Esophagus squamous epithelium (tissue), 4 donors: ENCODE results near the gene SEMA3F.

Source experiments
- CTCF ChIP-seq, 6 experiments: fragments of 450-650 bp in 4 of 6; fragments of 200-600 bp in 2 of 6; sonication (generic) in 2 of 6; IDR thresholded peaks; one replicate each; pipeline ENCODE4 v1.5.1; 2016 to 2019; ENCODE audit warnings: antibody characterized with exemption in 6 of 6, mild to moderate bottlenecking in 4 of 6, moderate library complexity in 4 of 6
- POLR2A ChIP-seq, 4 donors: fragments of 450-650 bp; IDR thresholded peaks; one replicate each; pipeline ENCODE4 v1.6.1; 2017; ENCODE audit warnings: antibody characterized with exemption in 4 of 4, mild to moderate bottlenecking in 4 of 4, moderate library complexity in 3 of 4

DNA sequence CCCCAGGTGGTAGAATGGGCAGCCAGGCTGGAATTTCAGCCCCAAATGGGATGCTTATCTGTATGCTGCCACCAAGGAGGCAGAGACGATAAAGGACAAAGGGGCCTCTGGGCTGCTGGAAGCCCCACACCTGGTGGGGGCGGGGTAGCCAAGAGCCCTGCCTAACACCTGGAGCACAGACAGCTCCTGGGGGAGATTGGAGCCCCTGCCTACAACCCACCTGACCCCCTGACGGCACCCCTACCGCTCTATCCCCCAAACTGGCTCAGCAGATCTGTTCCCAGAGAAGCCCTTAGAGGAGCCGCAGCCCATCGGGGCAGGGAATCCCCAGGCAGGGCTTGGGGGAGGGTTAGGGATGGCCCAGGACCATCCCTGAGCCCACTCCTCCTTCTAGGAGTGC is 15.8 kb upstream of the SEMA3F start:
- TF ChIP-seq CTCF (IDR thresholded peaks at IDR 0.05) = no peak
- no peak for TF ChIP-seq POLR2A (IDR thresholded peaks at IDR 0.05)
